NAMALWA (cell line): ENCODE data around the gene ARHGEF37.

Experiments
- DNase-seq: peaks from one replicate; pipeline ENCODE4 v3.0.0-alpha.2; 2015; ENCODE audit warnings: low spot score

The ARHGEF37 gene

DNA sequence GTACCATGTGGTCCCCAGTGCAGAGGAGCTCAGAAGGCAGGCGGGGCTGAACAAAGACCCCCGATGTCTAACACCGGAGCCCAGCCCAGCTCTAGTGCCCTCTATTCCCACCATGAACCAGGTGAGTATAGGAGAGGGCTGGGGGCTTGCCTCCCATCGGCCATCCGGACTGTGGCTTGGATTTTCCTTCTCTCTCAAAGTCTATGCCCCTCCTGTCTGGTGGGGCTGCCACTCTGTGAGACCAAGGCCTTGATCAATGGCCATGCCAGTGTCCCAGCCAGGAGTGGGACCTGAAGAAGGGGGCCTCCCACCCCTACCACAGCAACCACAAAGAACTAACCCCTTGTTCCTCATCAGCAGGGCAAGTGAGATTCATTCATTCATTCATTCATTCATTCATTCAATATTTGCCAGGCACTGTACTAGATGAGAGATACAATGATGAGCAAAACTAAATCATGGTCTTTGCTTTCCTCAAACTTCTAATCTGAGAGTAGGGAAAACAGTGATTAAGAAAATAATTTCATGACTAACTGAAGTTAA is 47.6 kb downstream of the ARHGEF37 start:
- DNase-seq, result no peak

- DNase-seq, result no peak
These were observed 48.1 kb downstream of the ARHGEF37 start for GRCh38 chr5:149629421-149629820.

DNA sequence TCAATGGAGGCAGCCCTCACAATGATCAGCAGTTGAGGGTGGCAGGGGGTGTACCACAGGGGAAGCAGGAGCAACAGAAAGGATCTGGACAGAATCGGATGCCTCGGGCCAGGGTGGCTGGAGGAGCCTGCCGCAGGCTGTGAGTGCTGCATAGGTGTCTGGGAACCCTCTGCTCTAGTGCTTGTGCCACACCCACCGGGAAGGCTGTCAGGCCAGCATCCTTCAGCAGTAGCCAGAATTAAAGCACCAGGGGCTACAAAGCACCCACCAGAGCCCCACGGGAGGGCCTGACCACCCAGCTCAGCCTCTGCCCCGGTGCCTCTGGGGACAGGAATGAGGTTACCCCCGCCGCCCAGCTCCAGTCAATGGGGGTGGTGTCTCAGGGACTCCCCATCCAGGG is 49.0 kb downstream of the ARHGEF37 start:
- DNase-seq, result no peak

GRCh38 chr5:149631506-149631905 is 50.2 kb downstream of the ARHGEF37 start:
- no peak for DNase-seq

DNA sequence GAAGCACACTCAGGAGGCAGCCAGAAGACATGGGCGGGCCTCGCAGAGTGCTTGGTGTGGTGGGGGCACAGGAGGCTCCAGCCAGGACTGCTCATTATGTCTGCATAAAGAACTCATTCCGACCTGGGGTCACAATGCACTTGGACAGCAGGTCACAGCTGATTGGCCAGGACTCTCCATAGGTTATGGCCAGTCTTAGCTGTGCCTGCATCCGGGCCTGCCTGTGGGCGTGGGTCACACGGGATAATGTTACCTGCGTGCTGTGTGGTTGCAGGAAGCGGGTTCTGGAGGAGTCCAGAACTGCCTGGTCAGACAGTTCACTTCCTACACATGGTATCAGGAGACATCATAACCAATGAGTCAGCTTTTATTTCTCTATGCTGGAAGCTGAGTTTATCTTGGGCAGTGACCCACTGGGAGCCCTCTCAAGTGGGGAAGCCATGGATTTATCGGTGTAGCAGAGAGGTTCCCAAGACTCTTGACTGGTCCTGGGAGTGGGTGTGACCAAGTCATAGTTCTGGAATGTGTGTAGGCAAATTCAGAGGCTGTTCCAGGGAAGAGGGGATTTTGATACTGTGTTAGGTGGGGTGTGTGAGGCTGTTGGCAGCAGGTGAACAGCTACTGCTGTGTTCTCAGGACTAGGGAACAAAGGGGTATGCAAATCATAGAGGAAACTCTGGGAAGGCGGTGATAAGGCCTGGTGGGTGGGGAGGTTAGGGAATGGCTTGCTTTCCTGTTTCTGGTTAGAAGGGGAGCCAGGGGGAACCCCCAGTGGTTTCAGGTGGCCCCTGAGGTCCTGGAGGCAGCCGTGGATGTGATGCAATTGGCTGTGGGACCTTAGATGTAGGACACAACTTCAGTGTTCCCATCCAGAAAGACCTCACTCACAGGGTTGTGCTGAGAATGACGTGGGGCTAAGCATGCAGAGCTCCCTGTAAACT is 51.3 kb downstream of the ARHGEF37 start:
- no peak for DNase-seq

DNA sequence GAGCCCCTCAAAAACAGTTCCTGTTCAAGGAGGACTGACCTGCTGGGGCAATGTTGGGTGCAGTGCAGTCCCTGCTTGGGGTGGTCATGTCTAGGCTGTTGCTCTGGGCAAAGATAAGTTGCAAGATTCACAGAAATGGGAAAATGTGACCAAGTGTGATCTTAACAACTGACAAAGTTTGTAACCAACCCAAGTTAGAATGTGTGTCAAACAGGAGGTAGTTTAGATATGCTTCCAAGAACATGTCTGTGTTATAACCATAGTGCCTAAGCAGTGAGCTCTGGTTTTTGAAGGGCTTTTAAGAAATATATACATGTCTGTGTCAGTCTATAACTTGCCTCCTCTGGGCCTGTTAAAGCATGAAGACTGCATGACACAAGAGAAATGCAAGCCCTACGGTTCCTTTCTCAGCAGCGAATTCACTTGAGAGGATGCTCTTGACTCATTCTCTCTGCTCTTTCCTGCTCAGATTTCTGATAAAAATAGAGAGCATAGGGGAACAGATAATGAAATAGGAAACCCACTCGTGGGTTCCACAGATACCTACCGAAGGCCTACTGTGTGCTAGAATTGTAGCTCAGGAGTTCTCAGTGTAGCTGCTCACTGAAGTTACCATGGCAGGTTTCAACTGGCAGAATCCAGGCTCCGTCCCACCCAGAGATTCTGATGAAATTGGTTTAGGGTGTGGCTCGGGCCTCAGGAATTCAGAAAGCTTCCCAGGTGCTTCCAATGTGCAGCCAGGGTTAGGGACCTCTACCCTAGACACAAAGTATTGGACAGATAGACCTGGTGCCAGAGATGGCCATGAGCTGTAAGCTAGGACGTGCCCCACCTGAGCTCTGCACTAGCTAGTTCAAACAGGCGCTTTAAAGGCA is 52.4 kb downstream of the ARHGEF37 start:
- DNase-seq, result no peak

- no peak for DNase-seq
These were observed 54.1 kb downstream of the ARHGEF37 start for GRCh38 chr5:149635394-149635793.

GRCh38 chr5:149636191-149636860 is 55.0 kb downstream of the ARHGEF37 start:
- no peak for DNase-seq

GRCh38 chr5:149636861-149637246 is 55.6 kb downstream of the ARHGEF37 start:
- DNase-seq, result peak; percentile 56

GRCh38 chr5:149638136-149638535 is 56.8 kb downstream of the ARHGEF37 start:
- no peak for DNase-seq

- no peak for DNase-seq
These were observed 57.4 kb downstream of the ARHGEF37 start for GRCh38 chr5:149638546-149639241.

DNA sequence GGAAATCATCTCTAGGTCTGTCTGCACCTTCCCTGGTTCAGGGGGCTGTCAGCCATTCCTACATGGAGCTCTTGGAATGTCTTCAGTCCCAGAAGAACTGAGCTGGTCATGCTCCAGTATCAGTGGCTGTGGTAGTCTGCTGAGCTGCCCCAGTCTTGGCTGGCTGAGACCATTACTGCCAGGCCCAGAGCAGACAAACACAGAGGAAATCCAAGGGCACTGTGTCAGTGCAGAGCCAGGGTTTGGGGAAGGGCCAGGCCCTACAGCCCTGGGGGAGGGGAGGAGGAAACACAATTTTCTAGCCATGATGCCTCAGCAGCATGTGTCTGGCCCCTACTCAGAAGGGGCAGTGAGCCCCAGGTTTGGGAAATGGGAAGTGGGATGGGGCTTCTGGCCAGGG is 58.4 kb downstream of the ARHGEF37 start:
- DNase-seq, result no peak

DNA sequence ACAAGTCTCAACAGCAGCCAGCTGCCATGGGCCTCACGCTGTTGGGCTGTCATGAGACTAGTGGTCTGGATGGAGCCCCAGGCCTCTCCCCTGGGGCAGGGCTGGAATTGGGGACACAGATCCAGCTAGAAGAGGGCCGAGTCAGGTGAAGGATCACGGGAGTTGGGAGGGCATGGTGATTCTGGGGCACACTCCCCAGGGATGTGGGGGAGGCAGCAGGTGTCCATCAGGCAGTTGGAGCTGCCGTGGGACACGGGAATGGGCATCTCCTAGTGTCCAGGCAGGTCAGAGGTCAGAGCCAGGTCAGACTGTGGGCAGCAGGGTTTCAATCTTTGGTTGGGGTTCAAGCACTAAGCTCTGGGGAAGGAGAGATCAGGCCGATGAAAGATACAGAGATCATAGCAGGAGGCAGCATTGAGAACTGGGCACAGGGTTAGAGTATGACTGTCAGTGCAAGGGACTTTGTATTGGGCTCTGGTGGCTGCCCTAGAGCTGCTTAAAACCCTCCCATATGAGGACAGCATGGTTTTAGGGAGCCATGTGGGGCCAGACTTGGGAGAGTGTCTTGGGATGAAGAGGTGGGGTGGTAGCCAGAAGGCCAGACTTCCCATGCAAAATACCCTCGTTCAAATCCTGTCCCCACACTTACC is 59.2 kb downstream of the ARHGEF37 start:
- DNase-seq, result no peak

- no peak for DNase-seq
These were observed 59.8 kb downstream of the ARHGEF37 start for GRCh38 chr5:149641000-149641576.

GRCh38 chr5:149641600-149641999 is 60.3 kb downstream of the ARHGEF37 start:
- no peak for DNase-seq

- no peak for DNase-seq
These were observed 62.5 kb downstream of the ARHGEF37 start for GRCh38 chr5:149643781-149644180.

DNA sequence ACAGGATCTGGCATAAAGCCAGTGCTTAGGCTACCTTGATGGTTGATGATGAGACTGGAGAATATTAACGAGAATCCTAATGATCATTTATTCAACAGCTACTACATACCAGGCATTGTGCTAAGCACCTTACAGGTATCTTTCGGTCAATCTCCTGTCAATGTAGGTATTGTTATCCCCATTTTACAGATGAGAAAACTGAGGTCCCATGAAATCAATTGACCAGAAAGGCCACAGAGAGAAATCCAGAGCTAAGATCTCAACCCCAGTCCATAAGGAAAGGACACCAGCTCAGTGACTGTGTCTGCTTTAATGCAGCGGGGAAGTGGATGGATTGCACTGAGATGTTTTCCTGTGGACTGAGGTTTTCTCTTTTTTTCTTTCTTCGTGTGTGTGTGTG is 63.3 kb downstream of the ARHGEF37 start:
- DNase-seq, result no peak

- DNase-seq, result no peak
These were observed 63.9 kb downstream of the ARHGEF37 start for GRCh38 chr5:149645236-149645635.

GRCh38 chr5:149645725-149646124 is 64.4 kb downstream of the ARHGEF37 start:
- no peak for DNase-seq

DNA sequence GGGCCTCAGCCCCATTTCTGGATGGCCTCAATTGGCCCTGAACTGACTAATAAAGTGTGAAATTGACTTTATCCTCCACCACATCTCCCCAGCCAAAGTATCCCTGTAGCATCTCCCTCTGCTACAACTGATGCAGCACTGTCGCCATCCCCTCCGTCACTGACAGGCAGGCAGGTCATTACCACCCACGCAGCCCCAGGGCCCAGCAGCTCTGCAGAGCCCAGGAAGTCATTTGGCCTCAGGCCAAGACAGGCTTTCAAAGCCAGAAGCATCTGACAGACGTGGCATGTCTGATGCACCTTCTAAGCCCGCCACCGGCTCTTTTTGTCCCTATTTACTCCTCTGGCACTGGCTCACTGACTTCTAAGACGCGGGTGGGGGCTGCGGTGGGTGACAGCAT is 65.3 kb downstream of the ARHGEF37 start:
- no peak for DNase-seq

DNA sequence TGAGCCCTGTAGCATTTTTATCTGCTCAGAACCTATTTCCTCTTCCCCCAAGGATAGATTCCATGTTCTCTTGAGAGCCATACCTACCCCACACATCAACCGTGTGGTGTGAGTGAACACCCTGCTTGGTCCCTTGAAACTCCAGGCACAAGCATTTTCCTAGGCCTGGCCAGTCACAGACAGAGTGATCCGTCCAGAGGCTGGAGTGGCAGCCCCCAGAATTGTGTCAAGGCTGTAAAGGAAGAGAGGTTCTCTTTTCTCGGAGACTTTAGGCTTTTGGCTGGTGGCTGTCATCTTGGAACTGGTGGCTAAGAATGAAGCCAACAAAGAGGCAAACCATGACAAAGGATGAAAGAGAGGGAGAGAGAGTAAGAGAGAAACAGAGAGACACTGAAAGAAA is 66.0 kb downstream of the ARHGEF37 start:
- no peak for DNase-seq
